ENCODE measurements around the gene POLR2A. TPM values are rescaled to one million over a fixed set of nuclear protein-coding genes. Genes with fewer than 3 reads are reported as not detected.
A peak's percentile ranks its signal among the peaks of the same experiment; 100 is the strongest.

POLR2A gene
- total RNA-seq, 1 donor from 2014 or later, result 101 TPM

DNA sequence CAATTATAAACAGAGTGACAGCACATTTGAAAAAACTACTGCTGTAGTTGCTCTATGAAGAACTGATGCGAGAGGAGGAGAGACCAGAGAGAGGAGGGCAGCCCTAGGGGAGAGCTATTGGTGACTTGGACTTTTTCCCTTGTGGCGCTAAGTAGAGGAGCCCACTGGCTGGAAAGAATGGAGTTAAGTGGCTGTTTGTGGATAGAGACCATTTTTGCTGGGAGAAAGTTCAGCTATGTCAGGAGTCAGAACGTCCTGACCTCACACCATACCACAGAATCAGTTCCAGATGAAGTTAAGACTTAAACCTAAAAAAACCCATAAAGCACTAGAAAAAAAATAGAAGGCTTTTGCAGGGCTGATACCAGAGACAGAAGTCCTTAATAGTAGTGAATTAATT lies 2.0 kb downstream of the POLR2A start:
- ATAC-seq, result no peak
- Histone ChIP-seq H3K27ac (no peak overlapping the region), H3K27me3 (ENCODE audit: low read depth) (no peaks in the 10 kb centered on the region), H3K4me3 (peak overlapping the region; percentile 77), H3K4me1 (peaks cover 68% of the 10 kb centered on the region), H3K9me3 (no peaks in the 10 kb centered on the region), H3K36me3 (no peaks in the 10 kb centered on the region)
- TF ChIP-seq, protein P1, sequence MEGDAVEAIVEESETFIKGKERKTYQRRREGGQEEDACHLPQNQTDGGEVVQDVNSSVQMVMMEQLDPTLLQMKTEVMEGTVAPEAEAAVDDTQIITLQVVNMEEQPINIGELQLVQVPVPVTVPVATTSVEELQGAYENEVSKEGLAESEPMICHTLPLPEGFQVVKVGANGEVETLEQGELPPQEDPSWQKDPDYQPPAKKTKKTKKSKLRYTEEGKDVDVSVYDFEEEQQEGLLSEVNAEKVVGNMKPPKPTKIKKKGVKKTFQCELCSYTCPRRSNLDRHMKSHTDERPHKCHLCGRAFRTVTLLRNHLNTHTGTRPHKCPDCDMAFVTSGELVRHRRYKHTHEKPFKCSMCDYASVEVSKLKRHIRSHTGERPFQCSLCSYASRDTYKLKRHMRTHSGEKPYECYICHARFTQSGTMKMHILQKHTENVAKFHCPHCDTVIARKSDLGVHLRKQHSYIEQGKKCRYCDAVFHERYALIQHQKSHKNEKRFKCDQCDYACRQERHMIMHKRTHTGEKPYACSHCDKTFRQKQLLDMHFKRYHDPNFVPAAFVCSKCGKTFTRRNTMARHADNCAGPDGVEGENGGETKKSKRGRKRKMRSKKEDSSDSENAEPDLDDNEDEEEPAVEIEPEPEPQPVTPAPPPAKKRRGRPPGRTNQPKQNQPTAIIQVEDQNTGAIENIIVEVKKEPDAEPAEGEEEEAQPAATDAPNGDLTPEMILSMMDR (IDR thresholded peaks at IDR 0.05), result no peak
- DNase-seq, result no peak
- intact Hi-C loops (cut with DNase I), result no loop called here

DNA sequence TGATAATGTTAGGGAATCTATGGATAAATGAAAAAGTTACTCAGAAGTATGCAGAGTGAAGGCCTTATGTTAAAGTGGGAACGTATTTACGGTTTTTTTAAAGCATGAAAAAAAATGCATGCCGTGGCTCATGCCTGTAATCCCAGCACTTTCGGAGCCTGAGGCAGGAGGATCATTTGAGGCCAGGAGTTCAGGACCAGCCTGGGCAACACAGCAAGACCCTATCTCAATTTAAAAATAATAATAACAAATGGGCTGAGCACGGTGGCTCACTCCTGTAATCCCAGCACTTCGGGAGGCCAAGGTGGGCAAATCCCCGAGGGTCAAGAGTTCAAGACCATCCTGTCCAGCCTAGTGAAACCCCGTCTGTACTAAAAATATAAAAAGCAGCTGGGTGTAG lies 6.0 kb downstream of the POLR2A start:
- H3K4me3 ChIP-seq, result no peak overlapping the region
- no peaks in the 10 kb centered on the region for H3K27me3 ChIP-seq (ENCODE audit: low read depth)
- no peak overlapping the region for H3K27ac ChIP-seq
- no peak for DNase-seq
- peaks cover 18% of the 10 kb centered on the region for H3K36me3 ChIP-seq
- H3K9me3 ChIP-seq, result no peaks in the 10 kb centered on the region
- ATAC-seq, result no peak
- H3K4me1 ChIP-seq, result peaks cover 76% of the 10 kb centered on the region
- intact Hi-C loops (cut with DNase I), result no loop called here
- TF ChIP-seq, protein P1 (IDR thresholded peaks at IDR 0.05), result no peak

DNA sequence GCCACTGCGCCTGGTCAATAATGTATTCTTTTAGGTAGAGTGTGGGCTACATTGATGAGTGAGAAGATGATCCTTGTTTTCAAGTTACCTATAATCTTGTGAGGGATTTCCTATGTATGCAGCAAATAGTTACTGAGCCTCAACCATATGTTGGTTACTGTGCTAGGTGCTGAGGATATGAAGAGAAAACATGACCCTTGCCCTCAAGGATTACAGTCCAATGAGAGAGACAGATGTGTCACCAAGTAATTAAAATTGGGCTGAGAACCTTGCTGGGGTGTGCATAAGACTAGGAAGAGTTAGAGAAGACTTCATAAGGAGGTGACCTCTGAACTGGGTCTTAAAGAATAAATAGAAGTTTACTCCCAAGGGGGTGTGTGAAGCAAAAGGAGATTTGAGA lies 7.4 kb downstream of the POLR2A start:
- intact Hi-C loops (cut with DNase I), result no loop called here
- no peak overlapping the region for H3K4me3 ChIP-seq
- DNase-seq, result no peak
- TF ChIP-seq, protein P1 (IDR thresholded peaks at IDR 0.05), result no peak
- no peaks in the 10 kb centered on the region for H3K9me3 ChIP-seq
- H3K4me1 ChIP-seq, result peaks cover 65% of the 10 kb centered on the region
- H3K36me3 ChIP-seq, result peaks cover 30% of the 10 kb centered on the region
- no peaks in the 10 kb centered on the region for H3K27me3 ChIP-seq (ENCODE audit: low read depth)
- no peak overlapping the region for H3K27ac ChIP-seq
- no peak for ATAC-seq

DNA sequence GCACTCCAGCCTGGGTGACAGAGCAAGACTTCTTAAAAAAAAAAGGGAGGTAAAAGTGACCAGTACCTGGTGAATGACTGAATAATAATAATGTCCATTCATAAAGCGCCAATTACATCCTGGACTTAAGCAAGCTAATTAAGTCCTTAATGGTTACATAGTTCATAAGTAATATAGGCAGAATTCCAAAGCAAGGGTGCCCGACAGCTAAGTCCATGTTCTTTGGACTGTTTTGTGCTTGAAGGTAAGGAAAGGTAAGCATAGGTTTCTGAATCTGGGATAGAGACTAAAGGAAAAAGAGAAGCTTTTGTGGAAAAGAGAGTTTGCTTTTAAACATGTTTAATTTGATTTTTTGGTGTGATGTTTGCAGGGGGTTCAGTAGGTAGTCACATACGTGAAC lies 9.8 kb downstream of the POLR2A start:
- Histone ChIP-seq H3K36me3 (peaks cover 54% of the 10 kb centered on the region), H3K4me3 (no peak overlapping the region), H3K4me1 (peaks cover 52% of the 10 kb centered on the region), H3K27ac (no peak overlapping the region), H3K9me3 (no peaks in the 10 kb centered on the region), H3K27me3 (ENCODE audit: low read depth) (no peaks in the 10 kb centered on the region)
- TF ChIP-seq, protein P1 (IDR thresholded peaks at IDR 0.05), result no peak
- DNase-seq (no peak), ATAC-seq (no peak)
- intact Hi-C loops (cut with DNase I), result no loop called here

DNA sequence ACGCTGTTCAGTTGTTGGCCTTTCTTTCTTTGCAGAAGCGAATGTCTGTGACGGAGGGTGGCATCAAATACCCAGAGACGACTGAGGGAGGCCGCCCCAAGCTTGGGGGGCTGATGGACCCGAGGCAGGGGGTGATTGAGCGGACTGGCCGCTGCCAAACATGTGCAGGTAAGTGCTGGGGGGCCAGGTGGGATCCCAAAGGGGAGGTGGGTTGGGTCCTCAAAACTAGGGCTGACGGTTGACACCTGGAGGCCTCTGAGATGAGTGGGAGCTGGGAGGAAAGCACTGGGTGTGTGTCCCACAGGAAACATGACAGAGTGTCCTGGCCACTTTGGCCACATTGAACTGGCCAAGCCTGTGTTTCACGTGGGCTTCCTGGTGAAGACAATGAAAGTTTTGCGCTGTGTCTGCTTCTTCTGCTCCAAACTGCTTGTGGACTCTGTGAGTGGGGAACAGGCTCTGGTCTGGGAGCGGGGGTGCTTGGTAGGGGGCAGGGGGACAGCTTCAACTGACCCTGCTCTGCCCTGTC lies 11.8 kb downstream of the POLR2A start:
- Histone ChIP-seq H3K4me3 (no peak overlapping the region), H3K27me3 (ENCODE audit: low read depth) (no peaks in the 10 kb centered on the region), H3K27ac (no peak overlapping the region), H3K9me3 (no peaks in the 10 kb centered on the region), H3K4me1 (peaks cover 33% of the 10 kb centered on the region), H3K36me3 (peaks cover 74% of the 10 kb centered on the region)
- ATAC-seq (peak in 1 of 2 donors; percentile 23), DNase-seq (no peak)
- intact Hi-C loops (cut with DNase I), result no loop called here
- TF ChIP-seq, protein P1 (IDR thresholded peaks at IDR 0.05), result no peak

Measured in lower lobe of right lung (tissue), 2 donors.